HG02938 (cell line): Measurements from ENCODE around the gene SOX5.
"Not testable (repeated sequence)": the region's sequence is repeated elsewhere in the genome, so short reads cannot be mapped to it uniquely, and the experiment has no call there.

Experiments used
- ATAC-seq: cut with Tn5 transposase; IDR thresholded peaks from one replicate; pipeline ENCODE4 v1.9.1; 2021; ENCODE audit warnings: mild to moderate bottlenecking, moderate library complexity; ENCODE audit not compliant: unreplicated experiment

SOX5 gene

DNA sequence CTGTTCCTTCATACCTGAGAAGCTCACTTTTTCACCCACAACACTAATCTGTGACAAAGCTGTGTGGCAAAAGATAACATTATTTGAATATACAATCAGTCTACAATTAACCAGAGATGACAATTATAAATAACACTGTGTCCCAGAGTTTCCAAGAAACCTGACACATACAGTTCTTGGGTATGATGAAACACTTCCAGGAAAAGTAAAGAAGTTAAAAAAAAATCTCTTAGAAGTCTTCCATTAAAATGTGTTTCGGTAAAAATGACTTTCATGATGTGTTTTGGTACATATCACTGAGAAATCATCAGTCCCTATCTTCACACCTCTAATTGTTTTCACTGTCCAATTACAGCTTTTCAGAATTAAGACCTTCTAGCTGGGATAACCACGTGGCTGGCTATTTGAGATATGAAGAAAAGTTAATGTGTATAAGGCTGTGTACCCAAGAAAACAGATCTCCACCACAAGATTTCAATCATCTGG, 390.2 kb downstream of the SOX5 start:
- ATAC-seq, result no peak

- no peak for ATAC-seq
These were observed 392.8 kb downstream of the SOX5 start for GRCh38 chr12:23556661-23557060.

GRCh38 chr12:23555825-23556207, 393.7 kb downstream of the SOX5 start:
- no peak for ATAC-seq

DNA sequence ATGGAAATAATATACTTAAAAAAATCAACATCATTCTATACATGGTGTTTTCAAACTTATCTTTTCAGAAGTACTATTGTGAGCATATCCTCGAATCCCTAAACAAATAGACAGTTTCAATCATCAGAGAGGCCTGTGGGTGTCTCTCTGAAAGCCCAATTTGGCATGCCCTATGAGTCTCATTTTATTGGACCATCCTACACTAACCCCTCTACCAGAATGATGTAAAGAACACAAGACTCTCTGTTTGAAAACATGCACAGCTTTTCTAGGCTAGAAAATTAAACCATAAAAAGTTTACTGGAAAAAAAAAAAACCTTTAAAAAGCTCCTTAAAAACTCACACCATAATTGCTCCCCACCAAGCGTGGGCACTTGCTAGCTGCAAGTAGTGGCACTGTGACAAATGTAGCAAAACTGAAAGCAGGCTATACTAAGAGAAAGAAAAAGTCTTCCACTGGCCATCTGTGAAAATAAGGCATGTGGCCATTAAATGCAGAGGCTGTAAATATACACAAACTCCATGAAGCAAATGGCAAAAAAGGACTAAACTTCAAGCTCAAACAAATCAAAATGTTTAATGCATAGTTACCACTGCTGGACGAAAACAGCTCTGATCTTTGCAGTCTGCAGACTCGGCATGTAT, 394.2 kb downstream of the SOX5 start:
- no peak for ATAC-seq

DNA sequence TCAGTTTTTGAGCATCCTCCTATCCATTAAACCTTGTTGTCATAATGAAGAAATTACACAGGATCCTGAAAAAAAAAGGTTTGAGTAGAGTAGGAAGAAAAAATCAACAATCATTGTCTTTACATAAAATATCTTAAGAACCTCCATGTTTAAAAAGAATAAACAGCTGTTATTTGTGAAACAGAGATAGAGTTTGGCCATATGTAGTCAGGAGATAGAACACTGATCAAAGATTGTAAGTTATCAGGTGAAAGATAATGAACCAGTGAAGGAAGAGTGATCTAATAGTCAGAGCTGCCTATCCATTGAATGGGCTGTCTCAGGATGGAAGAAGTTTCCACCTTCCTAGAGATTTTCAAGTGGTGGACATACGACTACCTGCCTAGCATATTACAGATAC, 397.1 kb downstream of the SOX5 start:
- ATAC-seq, result no peak

DNA sequence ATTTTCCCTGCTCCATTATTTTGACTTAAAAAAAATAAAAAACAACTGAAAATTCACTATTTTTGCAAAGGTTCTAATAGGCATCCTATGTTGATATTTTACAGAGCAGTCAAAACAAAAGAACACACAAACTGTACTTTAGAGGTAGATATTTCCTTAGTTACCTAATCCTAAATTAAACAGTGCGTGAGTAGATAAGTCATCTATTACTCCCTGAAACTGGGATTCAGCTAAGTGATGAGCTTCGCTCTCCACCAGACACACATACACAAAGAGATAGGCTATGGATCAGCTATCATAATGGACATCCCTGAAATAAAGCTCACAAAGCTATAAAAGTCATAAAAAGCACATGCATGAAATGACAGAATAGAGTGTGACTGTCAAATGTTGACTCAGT, 398.7 kb downstream of the SOX5 start:
- no peak for ATAC-seq

DNA sequence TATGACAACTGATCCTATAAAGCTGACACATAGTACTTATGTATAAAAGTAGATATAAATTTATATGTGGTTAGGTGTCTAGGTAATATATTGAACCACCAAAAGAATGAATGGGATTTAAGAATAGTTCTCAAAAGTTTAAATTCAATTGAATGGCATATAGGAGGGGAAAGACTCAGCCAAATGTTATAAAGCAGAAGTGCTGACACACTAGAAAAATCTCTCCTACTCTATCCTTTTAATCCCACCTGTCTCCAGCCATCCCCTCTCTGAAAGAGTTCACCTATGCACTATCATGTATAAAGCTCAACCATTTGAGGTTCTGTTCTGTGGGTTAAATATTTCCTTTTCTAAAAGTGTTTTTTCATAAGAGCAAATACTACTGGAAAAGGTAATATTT, 400.7 kb downstream of the SOX5 start:
- ATAC-seq, result no peak

- no peak for ATAC-seq
These were observed 402.7 kb downstream of the SOX5 start for GRCh38 chr12:23546756-23547155.

- ATAC-seq, result no peak
These were observed 405.7 kb downstream of the SOX5 start for GRCh38 chr12:23543767-23544166.

DNA sequence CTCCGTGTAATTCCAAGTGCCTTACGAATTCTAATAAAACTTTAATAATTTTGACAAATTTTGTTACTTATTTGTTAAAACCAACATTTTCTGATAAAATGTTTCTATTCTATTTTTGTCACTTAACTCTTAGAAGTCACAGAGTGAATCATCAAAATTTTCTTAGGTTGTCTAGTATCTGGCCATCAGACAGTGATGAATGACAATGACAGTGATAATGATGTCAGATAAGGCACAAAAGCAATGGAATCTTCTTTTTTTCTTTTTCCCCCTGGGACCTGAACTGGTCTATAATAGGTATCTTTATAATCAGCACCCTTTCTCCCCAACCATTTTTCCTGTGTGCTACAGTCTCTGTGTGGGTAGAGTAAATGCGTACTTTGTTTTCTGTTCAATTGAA, 407.3 kb downstream of the SOX5 start:
- no peak for ATAC-seq

DNA sequence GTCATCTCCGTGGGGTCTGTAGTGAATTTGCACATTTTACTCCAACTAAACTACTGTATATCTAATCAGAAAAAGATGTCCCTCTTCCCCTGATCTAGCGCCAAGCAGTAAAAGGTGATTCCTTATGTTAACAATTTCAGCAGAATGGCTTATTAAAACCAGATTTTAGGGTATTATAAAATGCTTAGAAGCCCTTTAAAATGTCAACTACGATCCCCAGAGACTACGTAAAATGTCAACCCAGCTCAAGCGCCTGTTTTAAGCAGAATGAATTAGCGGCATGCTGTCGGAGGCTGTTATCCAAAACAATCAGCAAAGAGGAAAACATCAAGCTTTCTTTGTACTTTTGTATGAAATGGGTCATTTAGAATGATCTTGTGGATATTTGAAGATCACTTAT, 408.9 kb downstream of the SOX5 start:
- ATAC-seq, result no peak

GRCh38 chr12:23536293-23536692, 413.2 kb downstream of the SOX5 start:
- no peak for ATAC-seq

- no peak for ATAC-seq
These were observed 414.0 kb downstream of the SOX5 start for GRCh38 chr12:23535441-23535840.

- ATAC-seq, result no peak
These were observed 415.3 kb downstream of the SOX5 start for GRCh38 chr12:23534196-23534595.

DNA sequence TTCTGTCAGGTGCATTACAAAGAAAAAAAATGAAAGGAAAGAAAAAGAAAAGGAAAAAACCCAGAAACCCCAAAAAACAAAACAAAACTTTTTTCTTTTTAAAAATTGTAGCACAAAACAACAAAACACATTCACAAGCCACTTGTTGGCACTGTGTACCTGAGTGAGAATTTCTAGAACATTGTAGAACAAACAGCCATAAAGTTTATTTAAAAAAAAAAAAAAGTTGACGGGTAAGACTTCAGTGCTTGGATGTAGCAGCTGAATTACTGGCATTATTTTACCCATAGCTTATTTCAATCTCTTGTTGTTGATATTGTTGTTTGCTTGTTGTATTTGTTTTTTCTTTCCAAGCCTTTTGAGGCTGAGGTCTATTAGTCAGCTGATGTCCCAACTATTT, 415.8 kb downstream of the SOX5 start:
- ATAC-seq, result no peak

- no peak for ATAC-seq
These were observed 416.2 kb downstream of the SOX5 start for GRCh38 chr12:23533265-23533664.

DNA sequence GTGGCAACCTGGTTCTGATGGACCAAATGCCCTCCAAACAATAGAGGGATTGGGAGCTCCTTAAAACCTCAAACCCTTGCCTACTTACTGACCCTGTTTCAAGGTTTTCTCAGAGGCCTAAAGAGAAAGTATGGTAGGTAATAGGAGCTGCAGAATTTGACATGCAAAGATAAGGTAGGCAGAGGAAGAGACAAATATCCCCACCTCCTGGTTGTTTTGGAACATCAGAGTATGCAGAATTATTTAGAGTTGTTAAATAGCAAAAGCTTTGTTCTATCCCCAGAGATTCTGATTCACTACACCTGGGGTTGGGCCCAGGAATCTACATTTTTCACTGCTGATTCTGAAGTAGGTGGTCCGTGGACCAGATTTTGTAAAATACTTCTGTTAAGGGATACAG, 421.2 kb downstream of the SOX5 start:
- no peak for ATAC-seq

GRCh38 chr12:23525450-23526072, 423.9 kb downstream of the SOX5 start:
- no peak for ATAC-seq

DNA sequence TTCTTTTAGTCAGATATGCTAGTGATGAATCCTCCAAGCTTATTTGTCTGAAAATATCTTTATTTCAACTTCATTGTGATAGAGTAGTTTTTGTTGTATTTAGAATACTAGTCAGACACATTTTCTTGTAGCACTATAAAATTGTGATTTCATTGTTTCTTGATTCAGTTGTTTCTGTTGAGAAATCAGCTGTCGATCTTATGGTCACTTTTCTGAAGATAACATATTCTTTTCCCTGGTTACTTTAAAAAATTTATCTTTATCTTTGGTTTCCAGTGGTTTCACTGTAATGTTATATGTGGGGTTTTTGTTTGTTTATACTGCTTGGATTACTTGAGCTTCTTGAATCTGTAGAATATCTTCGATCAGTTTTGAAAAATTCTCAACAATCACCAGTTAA, 426.1 kb downstream of the SOX5 start:
- no peak for ATAC-seq

GRCh38 chr12:23519444-23519843, 430.0 kb downstream of the SOX5 start:
- not testable (repeated sequence) for ATAC-seq

GRCh38 chr12:23515785-23516184, 433.7 kb downstream of the SOX5 start:
- ATAC-seq, result not testable (repeated sequence)

- ATAC-seq, result no peak
These were observed 439.0 kb downstream of the SOX5 start for GRCh38 chr12:23510484-23510883.

DNA sequence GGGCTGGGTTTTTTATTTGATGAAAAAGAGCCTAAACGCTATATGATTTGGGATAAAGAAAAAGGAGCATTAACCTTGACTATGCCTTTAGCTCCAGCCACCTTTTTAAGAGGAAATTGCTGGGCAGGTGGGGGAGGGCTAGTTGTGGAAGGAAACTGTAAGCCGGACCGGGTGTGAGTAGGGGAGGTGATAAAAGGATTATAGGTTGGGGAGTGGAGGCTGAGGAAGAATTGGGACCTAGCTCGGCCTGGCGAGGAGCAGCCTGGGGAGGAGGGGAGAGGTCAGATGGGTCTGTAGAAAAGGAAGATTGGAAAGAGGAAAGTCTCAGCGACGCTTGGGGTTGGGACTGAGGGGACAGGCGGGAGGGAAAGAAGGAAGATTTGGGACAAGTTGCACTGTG, 439.6 kb downstream of the SOX5 start:
- ATAC-seq, result not testable (repeated sequence)
